Breast epithelium (tissue), 4 donors: ENCODE data around the gene OLFM4. TPM values are rescaled to one million over a fixed set of nuclear protein-coding genes. Genes with fewer than 3 reads are reported as not detected.
"Not testable (repeated sequence)": the region's sequence is repeated elsewhere in the genome, so short reads cannot be mapped to it uniquely, and the experiment has no call there.

ENCODE experiments used
- DNase-seq, 2 donors: peaks; one replicate each; pipeline ENCODE4 v3.0.0-alpha.2; 2019; ENCODE audit warnings: low spot score in 2 of 2
- H3K27ac ChIP-seq, 2 donors: fragments of 200-600 bp; sonication (generic) in 1 of 2; one replicate each; pipeline ENCODE4 v1.5.1; 2016 to 2019; ENCODE audit warnings: mild to moderate bottlenecking in 1 of 2
- H3K27me3 ChIP-seq, 2 donors: fragments of 200-600 bp; sonication (generic) in 1 of 2; one replicate each; pipeline versions ENCODE4 v1.5.1 to v1.6.0; 2017 to 2019; ENCODE audit warnings: control low read depth in 1 of 2, mild to moderate bottlenecking in 1 of 2
- H3K36me3 ChIP-seq: fragments of 200-600 bp; one replicate; pipeline ENCODE4 v1.5.1; 2019
- H3K4me1 ChIP-seq, 2 donors: fragments of 200-600 bp; sonication (generic); one replicate each; pipeline ENCODE4 v1.5.1; 2016 to 2019; ENCODE audit warnings: control low read depth in 1 of 2
- H3K4me3 ChIP-seq, 3 donors: fragments of 200-600 bp; sonication (generic); 1 replicate in 2 of 3; 2 replicates in 1 of 3; pipeline ENCODE4 v1.5.1; 2016 to 2019; ENCODE audit warnings: mild to moderate bottlenecking in 3 of 3, moderate library complexity in 2 of 3
- H3K9me3 ChIP-seq, 2 donors: fragments of 200-600 bp; sonication (generic) in 1 of 2; one replicate each; pipeline ENCODE4 v1.5.1; 2016 to 2019; ENCODE audit warnings: control low read depth in 1 of 2
- CTCF ChIP-seq, 3 donors: fragments of 450-650 bp; IDR thresholded peaks; one replicate each; pipeline ENCODE4 v1.5.1; 2016 to 2017; ENCODE audit warnings: antibody characterized with exemption in 3 of 3, mild to moderate bottlenecking in 3 of 3, moderate library complexity in 3 of 3
- POLR2A ChIP-seq: fragments of 450-650 bp; IDR thresholded peaks from one replicate; pipeline ENCODE4 v1.6.1; 2016; ENCODE audit warnings: antibody characterized with exemption, mild to moderate bottlenecking, moderate library complexity
- POLR2AphosphoS5 ChIP-seq, 3 donors: sonication (generic); formaldehyde crosslinking; IDR thresholded peaks; one replicate each; pipeline ENCODE4 v1.6.1; 2017; ENCODE audit warnings: antibody characterized with exemption in 3 of 3
- intact Hi-C: fragments of 100-400 bp; cut with DNase I; formaldehyde crosslinking; loops from one replicate; pipeline ENCODE4 v1.15.1; 2023; ENCODE audit warnings: low total_unique reads
- total RNA-seq, 3 donors: library from RNA; depleted of rRNA; stranded (reverse); fragments of >200 nt; gene quantifications; one replicate each; pipeline ENCODE4 v1.1.0, GENCODE V29; 2016

Gene OLFM4
- total RNA-seq, 3 donors from 2014 or later = 0.32 to 144 (median 1.9) TPM

DNA sequence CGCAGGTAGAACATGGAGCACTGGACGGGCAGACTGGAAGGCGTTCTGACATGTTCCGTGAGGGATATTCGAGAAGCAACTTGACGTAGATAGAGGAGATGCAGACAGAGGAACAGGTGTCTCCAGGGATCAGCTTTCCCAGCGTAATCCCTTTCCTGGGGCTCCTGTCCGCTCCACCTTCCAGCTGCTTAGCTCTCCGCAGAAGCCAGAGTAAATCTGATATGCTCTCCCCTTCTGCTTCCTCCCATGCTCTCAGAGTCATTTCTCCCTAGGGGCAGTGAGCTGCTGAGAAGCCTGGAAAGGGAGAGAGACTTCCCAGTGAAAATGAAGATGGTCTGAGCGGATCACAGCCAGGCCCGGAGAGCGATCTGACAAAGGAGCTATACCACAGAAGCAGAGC lies 23.0 kb upstream of the OLFM4 start:
- H3K27ac ChIP-seq = no peak overlapping the region
- H3K4me1 ChIP-seq = peaks cover 0 to 7% of the 10 kb centered on the region in 2 donors
- no peaks in the 10 kb centered on the region for H3K9me3 ChIP-seq
- no peak overlapping the region for H3K4me3 ChIP-seq
- DNase-seq = no peak
- intact Hi-C loops = no loop called here
- peaks cover 0 to 12% of the 10 kb centered on the region in 2 donors for H3K27me3 ChIP-seq
- TF ChIP-seq CTCF (IDR thresholded peaks at IDR 0.05) (no peak), POLR2AphosphoS5 (IDR thresholded peaks at IDR 0.05) (no peak), POLR2A (no peak)
- H3K36me3 ChIP-seq = no peaks in the 10 kb centered on the region

DNA sequence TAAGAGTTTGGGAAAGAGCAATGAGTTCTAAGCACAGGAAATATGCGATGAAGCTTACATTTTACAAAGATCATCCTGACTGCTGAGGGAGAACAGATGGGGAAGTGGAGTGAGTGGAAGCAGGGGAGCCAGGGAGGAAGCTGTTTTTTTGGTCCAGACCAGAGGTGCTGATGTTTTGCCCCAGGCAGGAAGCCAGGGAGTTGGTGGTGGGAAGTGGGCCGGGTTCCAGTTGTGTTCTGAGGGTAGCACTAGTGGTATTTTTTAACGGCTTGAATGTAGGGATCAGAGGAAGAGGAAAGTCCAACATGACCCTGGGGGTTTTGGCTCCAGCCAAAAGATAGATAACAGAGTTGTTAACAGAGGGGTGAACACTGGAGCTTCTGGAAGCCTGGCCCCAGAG lies 20.7 kb upstream of the OLFM4 start:
- H3K27me3 ChIP-seq = peaks cover 0 to 12% of the 10 kb centered on the region in 2 donors
- H3K36me3 ChIP-seq = no peaks in the 10 kb centered on the region
- TF ChIP-seq CTCF (IDR thresholded peaks at IDR 0.05) (no peak), POLR2AphosphoS5 (IDR thresholded peaks at IDR 0.05) (no peak), POLR2A (no peak)
- intact Hi-C loops = no loop called here
- H3K4me3 ChIP-seq = no peak overlapping the region
- H3K9me3 ChIP-seq = no peaks in the 10 kb centered on the region
- H3K27ac ChIP-seq = no peak overlapping the region
- DNase-seq = no peak
- peaks cover 0 to 7% of the 10 kb centered on the region in 2 donors for H3K4me1 ChIP-seq

DNA sequence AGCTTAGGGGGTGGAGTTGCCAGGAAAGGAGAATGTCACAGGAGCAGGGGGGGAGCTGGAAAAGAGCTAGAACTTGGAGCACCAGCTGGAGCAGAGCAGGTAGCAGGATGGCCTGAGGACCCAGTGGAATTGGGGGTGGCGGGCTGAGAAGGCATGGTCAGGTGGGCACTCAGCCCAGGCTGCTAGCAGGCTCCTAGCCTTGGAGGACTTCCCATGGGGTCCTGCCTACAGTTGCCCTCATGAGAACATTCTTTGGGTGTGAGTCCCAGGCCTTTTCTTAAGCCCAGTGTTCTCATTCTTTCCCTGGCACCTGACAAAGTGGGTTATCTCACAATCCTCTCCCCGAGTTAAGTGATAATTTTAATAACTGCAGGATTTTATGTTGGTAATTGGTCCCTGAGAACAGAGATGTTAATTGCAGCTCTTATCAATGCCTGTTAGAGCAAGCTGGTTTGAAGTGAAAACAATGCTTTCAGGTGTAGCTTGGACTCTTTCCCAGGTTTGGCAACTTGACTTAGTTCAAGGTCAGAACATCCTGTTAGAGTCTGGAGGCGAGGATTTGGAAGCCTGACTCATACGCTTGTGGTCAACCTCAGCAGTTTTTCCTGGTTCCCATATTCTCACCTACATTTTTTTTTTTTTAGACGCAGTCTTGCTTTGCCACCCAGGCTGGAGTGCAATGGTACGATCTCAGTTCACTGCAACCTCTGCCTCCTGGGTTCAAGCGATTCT lies 18.1 kb upstream of the OLFM4 start:
- Histone ChIP-seq H3K27ac (peak overlapping the region; percentile 20 to 60), H3K9me3 (no peaks in the 10 kb centered on the region), H3K36me3 (no peaks in the 10 kb centered on the region), H3K4me1 (peaks cover 0 to 7% of the 10 kb centered on the region in 2 donors), H3K4me3 (no peak overlapping the region), H3K27me3 (peaks cover 0 to 2% of the 10 kb centered on the region in 2 donors)
- TF ChIP-seq POLR2A (no peak), POLR2AphosphoS5 (IDR thresholded peaks at IDR 0.05) (no peak), CTCF (IDR thresholded peaks at IDR 0.05) (no peak)
- DNase-seq = peak in 1 of 2 donors; percentile 62
- intact Hi-C loops = no loop called here

DNA sequence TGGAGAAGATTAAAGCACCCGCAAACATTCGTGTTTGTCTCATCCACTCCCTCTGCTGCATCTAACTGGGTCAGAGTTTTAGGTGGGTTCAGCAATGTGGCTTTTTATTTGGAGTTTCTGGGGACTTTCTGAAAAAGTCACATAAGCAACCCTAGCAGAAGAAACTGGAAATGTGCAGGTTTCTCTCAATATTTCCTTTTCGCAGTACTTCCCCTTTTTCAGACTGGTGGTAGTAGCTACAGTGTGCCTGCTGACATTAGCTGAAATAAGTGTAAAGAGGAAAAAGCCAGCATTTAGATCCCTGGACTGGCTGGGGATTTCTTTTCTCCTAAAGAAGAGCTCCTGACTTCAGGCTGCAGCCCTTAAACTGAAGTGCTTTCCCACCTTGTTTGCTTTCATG lies 15.9 kb upstream of the OLFM4 start:
- no peaks in the 10 kb centered on the region for H3K36me3 ChIP-seq
- no peak for TF ChIP-seq CTCF (IDR thresholded peaks at IDR 0.05)
- TF ChIP-seq POLR2A = no peak
- TF ChIP-seq POLR2AphosphoS5 (IDR thresholded peaks at IDR 0.05) = no peak
- H3K4me3 ChIP-seq = no peak overlapping the region
- H3K4me1 ChIP-seq = peaks cover 0 to 7% of the 10 kb centered on the region in 2 donors
- H3K27me3 ChIP-seq = no peaks in the 10 kb centered on the region
- H3K27ac ChIP-seq = no peak overlapping the region
- intact Hi-C loops = no loop called here
- H3K9me3 ChIP-seq = no peaks in the 10 kb centered on the region
- DNase-seq = no peak

DNA sequence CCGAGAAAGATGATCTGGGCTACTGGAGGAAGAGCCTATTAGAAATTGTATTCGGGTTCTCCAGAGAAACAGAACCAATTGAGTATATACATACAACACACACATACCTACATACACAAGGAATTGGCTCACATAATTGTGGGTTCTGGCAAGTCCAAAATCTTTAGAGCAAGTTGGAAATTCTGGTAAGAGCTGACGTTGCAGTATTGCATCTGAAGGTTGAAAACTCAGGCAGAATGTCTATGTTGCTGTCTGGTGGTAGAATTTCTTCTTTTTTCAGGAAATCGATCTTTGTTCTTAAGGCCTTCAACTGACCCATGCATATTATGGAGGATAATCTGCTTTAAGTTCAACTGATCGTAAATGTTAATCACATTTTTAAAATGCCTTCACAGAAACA lies 15.5 kb upstream of the OLFM4 start:
- Histone ChIP-seq H3K4me3 (no peak overlapping the region), H3K27ac (no peak overlapping the region), H3K9me3 (no peaks in the 10 kb centered on the region), H3K36me3 (no peaks in the 10 kb centered on the region), H3K4me1 (peaks cover 0 to 7% of the 10 kb centered on the region in 2 donors), H3K27me3 (no peaks in the 10 kb centered on the region)
- intact Hi-C loops = no loop called here
- no peak for DNase-seq
- TF ChIP-seq POLR2AphosphoS5 (IDR thresholded peaks at IDR 0.05) = no peak
- no peak for TF ChIP-seq CTCF (IDR thresholded peaks at IDR 0.05)
- TF ChIP-seq POLR2A = no peak

- H3K36me3 ChIP-seq, H3K4me1 ChIP-seq, H3K9me3 ChIP-seq, intact Hi-C loops, H3K27me3 ChIP-seq, DNase-seq, H3K27ac ChIP-seq, H3K4me3 ChIP-seq: not testable (repeated sequence)
Observed at GRCh38 chr13:53014018-53014417, 14.6 kb upstream of the OLFM4 start.
